WTC11 (cell line): ENCODE data around the gene EDARADD. TPM values are rescaled to one million over a fixed set of nuclear protein-coding genes. Genes with fewer than 3 reads are reported as not detected.

Experiments used
- ATAC-seq: fragments of 200-7000 bp; cut with Tn5 transposase; 2 replicates; pipeline ENCODE4 v1.10.0; 2021; ENCODE audit warnings: mild to moderate bottlenecking, moderate library complexity
- CTCF ChIA-PET: fragments of 300-600 bp; sonication (Branson Sonifier 250); formaldehyde crosslinking; loops from one replicate; lab custom pipeline; 2021; ENCODE audit warnings: antibody characterized with exemption; lab: Charles Lee
- POLR2A ChIA-PET: fragments of 350-600 bp; sonication (Branson Sonifier 250); formaldehyde crosslinking; loops from one replicate; lab custom pipeline; 2021; ENCODE audit warnings: antibody characterized with exemption; lab: Charles Lee
- DNase-seq: peaks from one replicate; pipeline ENCODE4 v3.0.0; 2021; ENCODE audit warnings: low spot score
- H3K27ac Mint-ChIP-seq: 2 replicates; pipeline ENCODE4 v1.8.0; 2021; ENCODE audit warnings: mixed read lengths
- H3K27me3 Mint-ChIP-seq: 2 replicates; pipeline ENCODE4 v1.8.0; 2021; ENCODE audit warnings: low read depth, mild to moderate bottlenecking, moderate library complexity, mixed read lengths
- H3K36me3 Mint-ChIP-seq: 2 replicates; pipeline ENCODE4 v1.8.0; 2021; ENCODE audit warnings: mixed read lengths
- H3K4me1 Mint-ChIP-seq: 2 replicates; pipeline ENCODE4 v1.8.0; 2022; ENCODE audit warnings: mixed read lengths
- H3K4me3 Mint-ChIP-seq: 2 replicates; pipeline ENCODE4 v1.8.0; 2021; ENCODE audit warnings: mild to moderate bottlenecking, moderate library complexity, mixed read lengths
- H3K9me3 Mint-ChIP-seq: 2 replicates; pipeline ENCODE4 v1.8.0; 2021; ENCODE audit warnings: mixed read lengths
- ESRRA ChIP-seq: sonication (generic); formaldehyde crosslinking; IDR thresholded peaks from 2 replicates; pipeline ENCODE4 v1.8.1; 2022; ENCODE audit warnings: mild to moderate bottlenecking, missing genetic modification reagents, borderline replicate concordance
- FOXK1 ChIP-seq: sonication (generic); formaldehyde crosslinking; IDR thresholded peaks from 2 replicates; pipeline ENCODE4 v1.8.0; 2022; ENCODE audit warnings: mild to moderate bottlenecking, moderate library complexity, missing genetic modification reagents
- FOXP1 ChIP-seq: sonication (generic); formaldehyde crosslinking; IDR thresholded peaks from 2 replicates; pipeline ENCODE4 v1.8.0; 2022; ENCODE audit warnings: missing genetic modification reagents, mild to moderate bottlenecking, moderate library complexity, borderline replicate concordance
- GRHL2 ChIP-seq: fragments of 250-450 bp; sonication (Bioruptor Pico); IDR thresholded peaks from 2 replicates; pipeline ENCODE4 v1.8.0; 2022; ENCODE audit warnings: mild to moderate bottlenecking, moderate library complexity; ENCODE audit not compliant: insufficient replicate concordance, severe bottlenecking
- HMGA2 ChIP-seq: fragments of 250-450 bp; sonication (Bioruptor Pico); IDR thresholded peaks from 2 replicates; pipeline ENCODE4 v1.4.0; 2021; ENCODE audit warnings: mild to moderate bottlenecking, moderate library complexity
- IRF2 ChIP-seq: sonication (generic); formaldehyde crosslinking; IDR thresholded peaks from 2 replicates; pipeline ENCODE4 v1.8.0; 2022; ENCODE audit warnings: low read depth, missing genetic modification reagents, borderline replicate concordance
- KAT7 ChIP-seq: sonication (generic); formaldehyde crosslinking; IDR thresholded peaks from 2 replicates; pipeline ENCODE4 v1.8.1; 2023; ENCODE audit warnings: missing genetic modification reagents, mild to moderate bottlenecking, borderline replicate concordance
- NFE2L1 ChIP-seq: sonication (generic); formaldehyde crosslinking; IDR thresholded peaks from 2 replicates; pipeline ENCODE4 v1.8.1; 2023; ENCODE audit warnings: missing genetic modification reagents
- NR1H2 ChIP-seq: sonication (generic); formaldehyde crosslinking; IDR thresholded peaks from 2 replicates; pipeline ENCODE4 v1.9.0; 2021; ENCODE audit warnings: mild to moderate bottlenecking, moderate library complexity, missing genetic modification reagents
- PRRX2 ChIP-seq: fragments of 250-450 bp; sonication (Bioruptor Pico); IDR thresholded peaks from 2 replicates; pipeline ENCODE4 v1.8.0; 2021; ENCODE audit warnings: mild to moderate bottlenecking
- SP1 ChIP-seq: sonication (generic); formaldehyde crosslinking; conservative IDR thresholded peaks from 2 replicates; pipeline ENCODE4 v1.8.1; 2022; ENCODE audit warnings: missing genetic modification reagents
- TEAD1 ChIP-seq: sonication (generic); formaldehyde crosslinking; IDR thresholded peaks from 2 replicates; pipeline ENCODE4 v1.8.0; 2022; ENCODE audit warnings: mild to moderate bottlenecking, missing genetic modification reagents
- TP53 ChIP-seq: sonication (generic); formaldehyde crosslinking; IDR thresholded peaks from 2 replicates; pipeline ENCODE4 v1.8.1; 2023; ENCODE audit warnings: mild to moderate bottlenecking, missing genetic modification reagents
- ZBTB21 ChIP-seq: sonication (generic); formaldehyde crosslinking; IDR thresholded peaks from 2 replicates; pipeline ENCODE4 v1.8.1; 2023; ENCODE audit warnings: mild to moderate bottlenecking, missing genetic modification reagents, borderline replicate concordance
- ZNF219 ChIP-seq: sonication (generic); formaldehyde crosslinking; IDR thresholded peaks from 2 replicates; pipeline ENCODE4 v1.8.0; 2023; ENCODE audit warnings: missing genetic modification reagents, mild to moderate bottlenecking, borderline replicate concordance
- ZNF423 ChIP-seq: fragments of 250-450 bp; sonication (Bioruptor Pico); IDR thresholded peaks from 2 replicates; pipeline ENCODE4 v2.1.2; 2022; ENCODE audit warnings: mild to moderate bottlenecking, moderate library complexity
- total RNA-seq: library from RNA; stranded (reverse); gene quantifications from 3 replicates; pipeline ENCODE4 v1.2.3, GENCODE V29; 2021
- TF ChIP-seq, protein P1 (sequence below): sonication (generic); formaldehyde crosslinking; IDR thresholded peaks from 2 replicates; pipeline ENCODE4 v1.8.1; 2023; ENCODE audit warnings: mild to moderate bottlenecking, missing genetic modification reagents
- TF ChIP-seq, protein P2 (sequence below): sonication (generic); formaldehyde crosslinking; IDR thresholded peaks from 2 replicates; pipeline ENCODE4 v1.8.0; 2022; ENCODE audit warnings: mild to moderate bottlenecking, missing genetic modification reagents
- TF ChIP-seq, protein P3 (sequence below): sonication (generic); formaldehyde crosslinking; IDR thresholded peaks from 2 replicates; pipeline ENCODE4 v1.8.1; 2022; ENCODE audit warnings: missing genetic modification reagents, borderline replicate concordance
- TF ChIP-seq, protein P4 (sequence below): fragments of 250-450 bp; sonication (Bioruptor Pico); IDR thresholded peaks from 2 replicates; pipeline ENCODE4 v1.9.0; 2021; ENCODE audit warnings: mild to moderate bottlenecking
- TF ChIP-seq, protein P5 (sequence below): fragments of 250-450 bp; sonication (Bioruptor Pico); IDR thresholded peaks from 2 replicates; pipeline ENCODE4 v1.9.0; 2021; ENCODE audit warnings: moderate library complexity, mild to moderate bottlenecking, inconsistent platforms, borderline replicate concordance

Gene EDARADD
- total RNA-seq, 1 experiment from 2014 or later: 5.0 TPM

DNA sequence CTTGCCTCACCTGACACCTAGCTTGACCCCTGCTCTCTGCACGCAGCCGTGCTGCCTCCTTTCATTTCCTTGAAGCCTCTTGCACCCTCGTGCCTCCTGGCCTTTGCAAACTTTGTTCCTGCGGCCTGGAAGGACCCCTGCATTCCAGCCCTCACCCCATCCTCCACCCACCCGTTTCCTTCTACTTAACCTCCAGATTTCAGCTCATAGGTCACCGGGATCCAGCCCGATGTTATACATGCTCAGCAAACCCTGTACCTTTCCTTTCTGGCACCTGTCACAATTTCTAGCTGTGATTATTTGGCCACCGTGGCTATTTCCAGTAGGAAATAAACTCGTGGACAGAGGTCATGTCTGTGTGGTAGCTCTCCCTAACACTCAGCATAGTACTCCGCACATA lies 4.5 kb downstream of the EDARADD start:
- POLR2A ChIA-PET: no interaction called here

DNA sequence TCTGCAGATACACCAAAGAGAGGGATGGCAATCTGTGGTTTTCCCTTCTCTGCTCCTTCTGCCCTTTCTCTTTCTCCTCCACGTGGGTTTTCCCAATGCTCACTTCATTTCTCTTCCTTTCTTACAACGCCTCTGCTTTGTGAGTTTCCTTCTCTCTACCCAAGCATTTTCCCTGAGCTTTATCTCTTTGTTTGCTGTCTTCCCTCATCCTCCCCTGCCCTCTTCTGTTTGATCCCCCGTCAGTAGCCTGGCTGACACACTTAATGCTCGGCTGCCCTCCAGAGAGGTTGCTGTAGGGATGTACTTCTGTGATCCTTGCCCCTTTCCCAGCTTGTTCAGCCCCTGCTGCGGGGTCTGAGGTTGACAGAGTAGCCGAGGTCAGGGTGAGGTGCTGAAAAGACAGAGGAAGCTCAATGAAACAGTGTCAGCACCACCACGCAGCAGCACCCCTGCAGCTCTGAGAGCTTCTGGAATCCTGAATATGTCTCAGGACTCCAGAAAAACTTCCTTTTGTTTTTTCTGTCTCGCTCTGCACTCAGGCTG lies 6.0 kb downstream of the EDARADD start:
- H3K4me1 Mint-ChIP-seq: peaks cover 24% of the 10 kb centered on the region
- TF ChIP-seq SP1: no peak
- no peak for TF ChIP-seq ZNF219 (CRISPR knock-in tag)
- TF ChIP-seq, protein P1, sequence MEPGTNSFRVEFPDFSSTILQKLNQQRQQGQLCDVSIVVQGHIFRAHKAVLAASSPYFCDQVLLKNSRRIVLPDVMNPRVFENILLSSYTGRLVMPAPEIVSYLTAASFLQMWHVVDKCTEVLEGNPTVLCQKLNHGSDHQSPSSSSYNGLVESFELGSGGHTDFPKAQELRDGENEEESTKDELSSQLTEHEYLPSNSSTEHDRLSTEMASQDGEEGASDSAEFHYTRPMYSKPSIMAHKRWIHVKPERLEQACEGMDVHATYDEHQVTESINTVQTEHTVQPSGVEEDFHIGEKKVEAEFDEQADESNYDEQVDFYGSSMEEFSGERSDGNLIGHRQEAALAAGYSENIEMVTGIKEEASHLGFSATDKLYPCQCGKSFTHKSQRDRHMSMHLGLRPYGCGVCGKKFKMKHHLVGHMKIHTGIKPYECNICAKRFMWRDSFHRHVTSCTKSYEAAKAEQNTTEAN: no peak
- TF ChIP-seq FOXK1 (CRISPR knock-in tag): no peak
- no peak for TF ChIP-seq ESRRA
- TF ChIP-seq, protein P2, sequence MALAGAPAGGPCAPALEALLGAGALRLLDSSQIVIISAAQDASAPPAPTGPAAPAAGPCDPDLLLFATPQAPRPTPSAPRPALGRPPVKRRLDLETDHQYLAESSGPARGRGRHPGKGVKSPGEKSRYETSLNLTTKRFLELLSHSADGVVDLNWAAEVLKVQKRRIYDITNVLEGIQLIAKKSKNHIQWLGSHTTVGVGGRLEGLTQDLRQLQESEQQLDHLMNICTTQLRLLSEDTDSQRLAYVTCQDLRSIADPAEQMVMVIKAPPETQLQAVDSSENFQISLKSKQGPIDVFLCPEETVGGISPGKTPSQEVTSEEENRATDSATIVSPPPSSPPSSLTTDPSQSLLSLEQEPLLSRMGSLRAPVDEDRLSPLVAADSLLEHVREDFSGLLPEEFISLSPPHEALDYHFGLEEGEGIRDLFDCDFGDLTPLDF (CRISPR knock-in tag): no peak
- peak overlapping the region; percentile 24; the same call in 1 of the 2 replicates for H3K4me3 Mint-ChIP-seq
- H3K27ac Mint-ChIP-seq: peak overlapping the region; percentile 7
- H3K27me3 Mint-ChIP-seq: peaks cover 13% of the 10 kb centered on the region
- H3K36me3 Mint-ChIP-seq: no peaks in the 10 kb centered on the region
- DNase-seq: peak; percentile 38
- ATAC-seq: peak; percentile 60
- H3K9me3 Mint-ChIP-seq: no peaks in the 10 kb centered on the region
- POLR2A ChIA-PET: interaction anchor here (0.8 kb wide), 1 partner anchor 103 kb away, joined by 3 read pairs; no protein-coding TSS in a partner anchor
- CTCF ChIA-PET: interaction anchor here (1.6 kb wide), 1 partner anchor 52 kb away, joined by 8 read pairs; no protein-coding TSS in a partner anchor

More for the DNA sequence above, 4.5 kb downstream of the EDARADD start:
- no peak for TF ChIP-seq TP53
- no peak for TF ChIP-seq NR1H2 (CRISPR knock-in tag)
- no peak for TF ChIP-seq ZBTB21
- no peak for TF ChIP-seq NFE2L1 (CRISPR knock-in tag)
- TF ChIP-seq, protein P3, sequence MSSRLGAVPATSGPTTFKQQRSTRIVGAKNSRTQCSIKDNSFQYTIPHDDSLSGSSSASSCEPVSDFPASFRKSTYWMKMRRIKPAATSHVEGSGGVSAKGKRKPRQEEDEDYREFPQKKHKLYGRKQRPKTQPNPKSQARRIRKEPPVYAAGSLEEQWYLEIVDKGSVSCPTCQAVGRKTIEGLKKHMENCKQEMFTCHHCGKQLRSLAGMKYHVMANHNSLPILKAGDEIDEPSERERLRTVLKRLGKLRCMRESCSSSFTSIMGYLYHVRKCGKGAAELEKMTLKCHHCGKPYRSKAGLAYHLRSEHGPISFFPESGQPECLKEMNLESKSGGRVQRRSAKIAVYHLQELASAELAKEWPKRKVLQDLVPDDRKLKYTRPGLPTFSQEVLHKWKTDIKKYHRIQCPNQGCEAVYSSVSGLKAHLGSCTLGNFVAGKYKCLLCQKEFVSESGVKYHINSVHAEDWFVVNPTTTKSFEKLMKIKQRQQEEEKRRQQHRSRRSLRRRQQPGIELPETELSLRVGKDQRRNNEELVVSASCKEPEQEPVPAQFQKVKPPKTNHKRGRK (CRISPR knock-in tag): no peak
- no peak for TF ChIP-seq IRF2 (CRISPR knock-in tag)
- no peak for TF ChIP-seq PRRX2 (CRISPR knock-in tag)
- TF ChIP-seq, protein P4, sequence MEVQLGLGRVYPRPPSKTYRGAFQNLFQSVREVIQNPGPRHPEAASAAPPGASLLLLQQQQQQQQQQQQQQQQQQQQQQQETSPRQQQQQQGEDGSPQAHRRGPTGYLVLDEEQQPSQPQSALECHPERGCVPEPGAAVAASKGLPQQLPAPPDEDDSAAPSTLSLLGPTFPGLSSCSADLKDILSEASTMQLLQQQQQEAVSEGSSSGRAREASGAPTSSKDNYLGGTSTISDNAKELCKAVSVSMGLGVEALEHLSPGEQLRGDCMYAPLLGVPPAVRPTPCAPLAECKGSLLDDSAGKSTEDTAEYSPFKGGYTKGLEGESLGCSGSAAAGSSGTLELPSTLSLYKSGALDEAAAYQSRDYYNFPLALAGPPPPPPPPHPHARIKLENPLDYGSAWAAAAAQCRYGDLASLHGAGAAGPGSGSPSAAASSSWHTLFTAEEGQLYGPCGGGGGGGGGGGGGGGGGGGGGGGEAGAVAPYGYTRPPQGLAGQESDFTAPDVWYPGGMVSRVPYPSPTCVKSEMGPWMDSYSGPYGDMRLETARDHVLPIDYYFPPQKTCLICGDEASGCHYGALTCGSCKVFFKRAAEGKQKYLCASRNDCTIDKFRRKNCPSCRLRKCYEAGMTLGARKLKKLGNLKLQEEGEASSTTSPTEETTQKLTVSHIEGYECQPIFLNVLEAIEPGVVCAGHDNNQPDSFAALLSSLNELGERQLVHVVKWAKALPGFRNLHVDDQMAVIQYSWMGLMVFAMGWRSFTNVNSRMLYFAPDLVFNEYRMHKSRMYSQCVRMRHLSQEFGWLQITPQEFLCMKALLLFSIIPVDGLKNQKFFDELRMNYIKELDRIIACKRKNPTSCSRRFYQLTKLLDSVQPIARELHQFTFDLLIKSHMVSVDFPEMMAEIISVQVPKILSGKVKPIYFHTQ: no peak
- no peak for TF ChIP-seq FOXP1 (CRISPR knock-in tag)
- TF ChIP-seq KAT7: no peak
- no peak for TF ChIP-seq FOXK1 (CRISPR knock-in tag)
- no peak for TF ChIP-seq SP1
- TF ChIP-seq HMGA2 (CRISPR knock-in tag): no peak
- no peak for TF ChIP-seq GRHL2 (CRISPR knock-in tag)
- TF ChIP-seq, protein P5, sequence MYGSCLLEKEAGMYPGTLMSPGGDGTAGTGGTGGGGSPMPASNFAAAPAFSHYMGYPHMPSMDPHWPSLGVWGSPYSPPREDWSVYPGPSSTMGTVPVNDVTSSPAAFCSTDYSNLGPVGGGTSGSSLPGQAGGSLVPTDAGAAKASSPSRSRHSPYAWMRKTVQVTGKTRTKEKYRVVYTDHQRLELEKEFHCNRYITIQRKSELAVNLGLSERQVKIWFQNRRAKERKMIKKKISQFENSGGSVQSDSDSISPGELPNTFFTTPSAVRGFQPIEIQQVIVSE: no peak
- TF ChIP-seq ZNF423: no peak
- TF ChIP-seq TEAD1 (CRISPR knock-in tag): no peak
- no peaks in the 10 kb centered on the region for H3K9me3 Mint-ChIP-seq
- no peak for ATAC-seq
- H3K4me1 Mint-ChIP-seq: peaks cover 34% of the 10 kb centered on the region
- H3K36me3 Mint-ChIP-seq: no peaks in the 10 kb centered on the region
- no peak overlapping the region for H3K4me3 Mint-ChIP-seq
- H3K27me3 Mint-ChIP-seq: peaks cover 27% of the 10 kb centered on the region
- CTCF ChIA-PET: no interaction called here
- no peak overlapping the region; the same call in 1 of the 2 replicates for H3K27ac Mint-ChIP-seq
- DNase-seq: no peak
